Myocyte (in vitro differentiated cells): ENCODE measurements around the gene PPIAL4G. TPM values are rescaled to one million over a fixed set of nuclear protein-coding genes. Genes with fewer than 3 reads are reported as not detected.
A peak's percentile ranks its signal among the peaks of the same experiment; 100 is the strongest.
"Not testable (repeated sequence)": the region's sequence is repeated elsewhere in the genome, so short reads cannot be mapped to it uniquely, and the experiment has no call there.

Experiments
- DNase-seq: peaks from one replicate; pipeline ENCODE4 v3.0.0-alpha.2; 2012; ENCODE audit warnings: low read depth
- polyA plus RNA-seq: library from polyadenylated mRNA; unstranded; fragments of >200 nt; gene quantifications from one replicate; pipeline ENCODE4 v1.2.1, GENCODE V29; 2012; ENCODE audit warnings: missing spikeins
- total RNA-seq: library from RNA; depleted of rRNA; stranded (reverse); fragments of >200 nt; gene quantifications from 2 replicates; pipeline ENCODE4 v1.2.3, GENCODE V29; 2014

PPIAL4G gene
- 0.03 TPM in 1 of 2 replicates, not detected in the other for total RNA-seq
- polyA plus RNA-seq = 0.03 TPM

GRCh38 chr1:148483029-148483428 lies at the start of gene PPIAL4G:
Gene PPIAL4G (minus strand): TSS chr1:148483302. CDS start chr1:148483252, 50 bp downstream.
- DNase-seq = not testable (repeated sequence)

GRCh38 chr1:148532158-148532557 lies 49.1 kb upstream of the PPIAL4G start:
- DNase-seq = peak; percentile 6

- DNase-seq = peak; percentile 46
These were observed 46.0 kb upstream of the PPIAL4G start for GRCh38 chr1:148529101-148529567.

GRCh38 chr1:148528591-148528990 lies 45.5 kb upstream of the PPIAL4G start:
- DNase-seq = not testable (repeated sequence)

- DNase-seq = not testable (repeated sequence)
These were observed 43.5 kb upstream of the PPIAL4G start for GRCh38 chr1:148526587-148526986.

- not testable (repeated sequence) for DNase-seq
These were observed 40.4 kb upstream of the PPIAL4G start for GRCh38 chr1:148523205-148524144.

- DNase-seq = peak; percentile 96
These were observed 39.6 kb upstream of the PPIAL4G start for GRCh38 chr1:148522561-148523204.

GRCh38 chr1:148522072-148522471 lies 39.0 kb upstream of the PPIAL4G start:
- peak; percentile 87 for DNase-seq

GRCh38 chr1:148514310-148514709 lies 31.2 kb upstream of the PPIAL4G start:
- DNase-seq = not testable (repeated sequence)

GRCh38 chr1:148512571-148513184 lies 29.6 kb upstream of the PPIAL4G start:
- not testable (repeated sequence) for DNase-seq

GRCh38 chr1:148493933-148494332 lies 10.8 kb upstream of the PPIAL4G start:
- DNase-seq = not testable (repeated sequence)

- DNase-seq = not testable (repeated sequence)
These were observed 2.0 kb downstream of the PPIAL4G start for GRCh38 chr1:148481134-148481533.

GRCh38 chr1:148459694-148460093 lies 23.4 kb downstream of the PPIAL4G start:
- DNase-seq = not testable (repeated sequence)

- peak; percentile 13 for DNase-seq
These were observed 24.1 kb downstream of the PPIAL4G start for GRCh38 chr1:148458901-148459581.

GRCh38 chr1:148458398-148458797 lies 24.7 kb downstream of the PPIAL4G start:
- not testable (repeated sequence) for DNase-seq

- not testable (repeated sequence) for DNase-seq
These were observed 30.3 kb downstream of the PPIAL4G start for GRCh38 chr1:148452845-148453244.

GRCh38 chr1:148439654-148440325 lies 43.3 kb downstream of the PPIAL4G start:
- DNase-seq = not testable (repeated sequence)

GRCh38 chr1:148435406-148435805 lies 47.7 kb downstream of the PPIAL4G start:
- DNase-seq = no peak

GRCh38 chr1:148434832-148435231 lies 48.3 kb downstream of the PPIAL4G start:
- no peak for DNase-seq

- not testable (repeated sequence) for DNase-seq
These were observed 50.2 kb downstream of the PPIAL4G start for GRCh38 chr1:148432916-148433317.
